GM23248 (cell line): ENCODE results near the gene MYO18B. TPM values are rescaled to one million over a fixed set of nuclear protein-coding genes. Genes with fewer than 3 reads are reported as not detected.

Source experiments
- DNase-seq: peaks from one replicate; pipeline ENCODE4 v3.0.0-alpha.2; 2015
- H2AFZ ChIP-seq: fragments of 200-600 bp; sonication (generic); 2 replicates; pipeline ENCODE4 v1.6.1; 2016; ENCODE audit warnings: antibody characterized with exemption
- H3F3A ChIP-seq: fragments of 200-600 bp; sonication (generic); 2 replicates; pipeline ENCODE4 v1.6.1; 2016; ENCODE audit warnings: mild to moderate bottlenecking, antibody characterized with exemption, mixed run types; ENCODE audit not compliant: insufficient read depth
- H3K27ac ChIP-seq: fragments of 200-600 bp; sonication (generic); 2 replicates; pipeline ENCODE4 v1.5.1; 2016; ENCODE audit warnings: mild to moderate bottlenecking
- H3K27me3 ChIP-seq: fragments of 200-600 bp; sonication (generic); replicated peaks from 2 replicates; pipeline ENCODE4 v1.6.1; 2016; ENCODE audit warnings: mild to moderate bottlenecking; ENCODE audit not compliant: insufficient read depth
- H3K36me3 ChIP-seq: fragments of 200-600 bp; sonication (generic); 2 replicates; pipeline ENCODE4 v1.6.1; 2016; ENCODE audit warnings: low read depth, mild to moderate bottlenecking
- H3K4me1 ChIP-seq: fragments of 200-600 bp; sonication (generic); 2 replicates; pipeline ENCODE4 v1.6.1; 2016; ENCODE audit warnings: mild to moderate bottlenecking; ENCODE audit not compliant: insufficient read depth
- H3K4me2 ChIP-seq: fragments of 200-600 bp; sonication (generic); one replicate; pipeline ENCODE4 v1.6.1; 2016; ENCODE audit warnings: mild to moderate bottlenecking; ENCODE audit not compliant: unreplicated experiment
- H3K4me3 ChIP-seq: fragments of 200-600 bp; sonication (generic); 2 replicates; pipeline ENCODE4 v1.5.1; 2016; ENCODE audit warnings: mild to moderate bottlenecking
- H3K79me2 ChIP-seq: fragments of 200-600 bp; sonication (generic); 2 replicates; pipeline ENCODE4 v1.6.1; 2016; ENCODE audit warnings: mild to moderate bottlenecking; ENCODE audit not compliant: insufficient read depth
- H3K9ac ChIP-seq: fragments of 200-600 bp; sonication (generic); 2 replicates; pipeline ENCODE4 v1.6.1; 2016; ENCODE audit warnings: mild to moderate bottlenecking
- H3K9me2 ChIP-seq: fragments of 200-600 bp; sonication (generic); 2 replicates; pipeline ENCODE4 v1.6.1; 2016; ENCODE audit warnings: mixed run types, mild to moderate bottlenecking, moderate library complexity; ENCODE audit not compliant: insufficient read depth
- H3K9me3 ChIP-seq: fragments of 200-600 bp; sonication (generic); one replicate; pipeline ENCODE4 v1.6.1; 2017; ENCODE audit warnings: low read depth
- H4K20me1 ChIP-seq: fragments of 200-600 bp; sonication (generic); 2 replicates; pipeline ENCODE4 v1.6.0; 2016; ENCODE audit not compliant: insufficient read depth
- EZH2 ChIP-seq: fragments of 200-600 bp; sonication (generic); IDR thresholded peaks from 2 replicates; pipeline ENCODE4 v1.6.1; 2018; ENCODE audit warnings: antibody characterized with exemption, mild to moderate bottlenecking; ENCODE audit not compliant: insufficient read depth, poor library complexity, severe bottlenecking
- EZH2phosphoT487 ChIP-seq: fragments of 200-600 bp; sonication (generic); IDR thresholded peaks from 2 replicates; pipeline ENCODE4 v1.6.1; 2018; ENCODE audit warnings: antibody characterized with exemption, moderate library complexity, mild to moderate bottlenecking, low read depth; ENCODE audit not compliant: insufficient read depth
- WGBS, 2 experiments: methylation state at CpG; one replicate each; pipeline ENCODE4 v1.1.6; 2015 to 2017; ENCODE audit warnings: low lambda C conversion rate in 2 of 2, low coverage in 1 of 2; ENCODE audit errors: missing lambda C conversion rate in 2 of 2; 5-methylcytosine and 5-hydroxymethylcytosine counted together
- in situ Hi-C: fragments of 300-500 bp; cut with MboI; formaldehyde crosslinking; loops from 2 replicates; pipeline ENCODE4 v1.15.0; 2020
- polyA plus RNA-seq: library from polyadenylated mRNA; unstranded; fragments of >200 nt; fragmentation: Nextera tagmentation; extraction: Ambion mirVana; gene quantifications from 2 replicates; pipeline ENCODE4 v1.2.1, GENCODE V29; 2016
- total RNA-seq: library from RNA; depleted of rRNA; stranded (reverse); fragments of >200 nt; shearing (Covaris generic); gene quantifications from 2 replicates; pipeline ENCODE4 v1.2.3, GENCODE V29; 2014

Gene MYO18B
- total and polyA plus RNA-seq, 2 experiments from 2014 or later = not detected

DNA sequence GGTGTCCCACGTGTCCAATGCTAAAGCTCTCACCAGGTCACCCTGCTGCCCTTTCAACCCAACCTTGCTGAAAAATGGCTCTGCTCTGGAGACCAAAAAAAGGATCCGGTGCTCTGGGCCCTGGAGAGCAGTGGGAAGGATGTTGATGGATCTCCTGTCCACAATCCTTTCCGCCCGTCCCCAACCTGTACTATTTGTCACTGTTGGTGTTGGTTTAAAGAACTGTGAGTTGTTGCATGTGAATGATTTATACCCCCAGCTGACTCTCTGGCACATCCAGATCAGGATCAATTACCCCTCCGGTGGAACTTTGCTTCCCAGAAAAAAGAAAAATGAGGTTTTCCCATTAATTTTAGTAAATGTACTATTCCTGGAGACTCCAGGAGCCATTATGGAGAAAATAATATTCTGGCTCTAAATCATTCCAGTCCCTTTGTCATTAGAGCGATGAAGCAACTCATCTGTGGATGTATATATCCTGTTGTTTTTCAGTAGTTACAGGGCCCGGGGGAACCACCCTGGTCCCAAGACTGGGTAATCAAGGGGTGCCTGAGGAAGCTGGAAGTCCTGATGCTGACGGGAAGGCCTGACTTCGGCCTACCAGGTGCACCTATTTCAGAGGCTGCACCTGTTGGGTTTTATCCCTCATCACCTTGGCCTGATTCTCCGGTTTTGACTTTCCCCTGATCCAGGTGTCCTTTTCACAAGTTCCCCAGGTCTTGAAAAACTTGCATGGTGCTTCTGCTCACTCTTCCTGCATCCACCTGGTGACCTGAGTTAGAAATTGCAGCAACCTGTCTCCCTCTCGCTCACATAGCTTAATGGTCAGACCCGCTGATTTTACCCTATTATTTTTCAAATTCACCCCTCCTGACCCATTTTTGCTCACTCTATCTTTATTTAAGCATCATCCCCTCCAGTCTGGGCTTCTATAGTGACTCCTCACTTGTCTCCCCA, 218.1 kb downstream of the MYO18B start:
- H3F3A ChIP-seq = no peaks in the 10 kb centered on the region
- no peak overlapping the region for H3K9ac ChIP-seq
- H3K27me3 ChIP-seq = no peaks in the 10 kb centered on the region
- no peaks in the 10 kb centered on the region for H3K79me2 ChIP-seq
- no peak overlapping the region for H3K4me2 ChIP-seq
- no peaks in the 10 kb centered on the region for H4K20me1 ChIP-seq
- no peak for TF ChIP-seq EZH2
- TF ChIP-seq EZH2phosphoT487 = no peak
- H3K9me2 ChIP-seq = no peaks in the 10 kb centered on the region
- WGBS, 2 experiments = 19 to 21% methylated on average over 12 of the region's 12 CpGs
- no peak overlapping the region for H3K27ac ChIP-seq
- no peaks in the 10 kb centered on the region for H3K4me1 ChIP-seq
- DNase-seq = no peak
- H3K9me3 ChIP-seq = no peaks in the 10 kb centered on the region
- no peak overlapping the region for H2AFZ ChIP-seq
- H3K36me3 ChIP-seq = no peaks in the 10 kb centered on the region
- H3K4me3 ChIP-seq = no peak overlapping the region
- in situ Hi-C loops = no loop called here

DNA sequence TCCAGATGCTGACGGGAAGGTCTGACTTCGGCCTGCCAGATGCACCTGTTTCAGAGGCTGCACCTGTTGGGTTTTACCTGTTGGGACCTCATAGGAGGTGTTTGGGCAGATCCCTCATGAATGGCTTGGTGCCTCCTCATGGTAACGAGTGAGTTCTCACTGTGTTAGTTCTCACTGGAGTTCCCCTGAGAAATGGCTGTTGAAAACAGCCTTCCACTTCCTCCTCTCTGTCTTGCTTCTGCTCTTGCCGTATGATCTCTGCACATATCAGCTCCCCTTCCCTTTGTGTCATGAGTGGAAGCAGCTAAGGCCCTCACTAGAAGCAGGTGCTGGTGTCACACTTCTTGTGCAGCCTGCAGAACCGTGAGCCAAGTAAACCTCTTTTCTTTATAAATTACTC, 219.7 kb downstream of the MYO18B start:
- Histone ChIP-seq H3K79me2 (no peaks in the 10 kb centered on the region), H3K27me3 (no peaks in the 10 kb centered on the region), H3K9ac (no peak overlapping the region), H3K4me2 (no peak overlapping the region), H4K20me1 (no peaks in the 10 kb centered on the region), H3K4me3 (no peak overlapping the region), H3K36me3 (no peaks in the 10 kb centered on the region), H3K9me3 (no peaks in the 10 kb centered on the region), H3K27ac (no peak overlapping the region), H2AFZ (no peak overlapping the region), H3F3A (no peaks in the 10 kb centered on the region), H3K4me1 (no peaks in the 10 kb centered on the region), H3K9me2 (no peaks in the 10 kb centered on the region)
- DNase-seq = no peak
- in situ Hi-C loops = no loop called here
- TF ChIP-seq EZH2phosphoT487 = no peak
- no peak for TF ChIP-seq EZH2
- WGBS, 2 experiments = 19% methylated on average over 5 of the region's 5 CpGs

DNA sequence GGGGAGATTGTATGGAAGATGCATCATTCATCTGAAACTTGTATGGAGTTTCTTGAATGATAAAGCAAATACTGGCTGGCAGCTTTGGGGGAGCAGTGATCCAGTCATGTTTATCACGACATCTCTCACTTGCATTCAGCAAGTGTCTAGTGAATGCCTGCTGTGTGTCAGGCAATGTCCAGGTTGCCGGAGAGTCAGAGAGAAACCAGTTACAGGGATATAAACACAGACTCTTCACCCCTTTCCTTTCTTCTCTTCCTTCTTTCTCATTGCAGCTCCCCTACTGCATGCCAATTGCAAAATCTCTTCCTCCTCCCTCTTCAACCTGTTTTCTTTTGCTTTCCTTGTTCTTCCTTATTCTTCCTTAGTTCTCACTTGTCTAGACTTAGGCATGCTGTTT, 220.7 kb downstream of the MYO18B start:
- WGBS, 2 experiments = 25 to 42% methylated on average over 2 of the region's 2 CpGs

DNA sequence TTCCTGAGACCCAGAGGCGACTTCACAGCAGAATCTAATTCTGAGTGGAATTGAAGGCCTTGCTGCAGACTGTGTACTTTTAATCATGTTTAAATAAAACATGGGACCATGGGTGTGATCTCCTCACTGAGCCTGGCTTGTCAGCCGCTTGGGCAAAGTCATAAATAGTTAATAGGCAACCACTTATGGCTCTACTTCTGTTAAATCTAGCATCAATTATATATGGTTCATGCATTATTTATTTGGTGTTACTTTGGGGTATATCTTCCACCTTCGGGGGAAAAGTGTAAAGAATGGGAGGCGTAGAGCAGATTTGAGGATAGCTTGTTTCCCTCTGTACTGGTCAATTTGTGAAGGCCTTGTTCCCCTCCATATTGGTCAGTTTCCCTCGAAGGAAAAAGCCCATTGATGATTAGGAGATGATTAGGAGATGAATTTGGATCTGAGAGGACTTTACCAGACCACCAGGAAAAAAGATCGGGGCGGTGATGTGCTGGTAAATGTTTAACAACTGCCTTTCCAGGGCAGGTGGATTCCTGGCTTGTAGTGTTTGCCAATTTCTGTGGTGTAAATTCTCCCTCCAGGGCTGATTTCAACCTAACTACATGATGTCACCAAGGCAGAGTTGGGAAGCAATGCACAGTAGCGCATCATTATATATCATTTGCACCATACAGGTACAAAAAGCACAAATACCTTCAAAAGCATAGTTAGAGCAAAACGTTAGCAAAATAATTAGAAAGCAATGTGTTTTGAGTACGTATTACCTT, 223.2 kb downstream of the MYO18B start:
- H3K79me2 ChIP-seq = no peaks in the 10 kb centered on the region
- H3K27me3 ChIP-seq = no peaks in the 10 kb centered on the region
- no peaks in the 10 kb centered on the region for H3K4me1 ChIP-seq
- no peak overlapping the region for H3K4me3 ChIP-seq
- in situ Hi-C loops = no loop called here
- no peaks in the 10 kb centered on the region for H3K9me2 ChIP-seq
- no peak for TF ChIP-seq EZH2
- no peak for TF ChIP-seq EZH2phosphoT487
- H3F3A ChIP-seq = no peaks in the 10 kb centered on the region
- no peak overlapping the region for H3K9ac ChIP-seq
- DNase-seq = no peak
- no peaks in the 10 kb centered on the region for H3K36me3 ChIP-seq
- H3K4me2 ChIP-seq = no peak overlapping the region
- H3K27ac ChIP-seq = no peak overlapping the region
- no peaks in the 10 kb centered on the region for H3K9me3 ChIP-seq
- no peak overlapping the region for H2AFZ ChIP-seq
- H4K20me1 ChIP-seq = no peaks in the 10 kb centered on the region
- WGBS, 2 experiments = 28 to 34% methylated on average over 10 of the region's 10 CpGs

More for the DNA sequence above, 220.7 kb downstream of the MYO18B start:
- no peak overlapping the region for H2AFZ ChIP-seq
- no peak overlapping the region for H3K27ac ChIP-seq
- H3K9ac ChIP-seq = no peak overlapping the region
- no peak for DNase-seq
- no peaks in the 10 kb centered on the region for H3K79me2 ChIP-seq
- no peak overlapping the region for H3K4me2 ChIP-seq
- no peaks in the 10 kb centered on the region for H3K36me3 ChIP-seq
- no peaks in the 10 kb centered on the region for H3F3A ChIP-seq
- H3K4me3 ChIP-seq = no peak overlapping the region
- no peaks in the 10 kb centered on the region for H3K9me2 ChIP-seq
- H3K9me3 ChIP-seq = no peaks in the 10 kb centered on the region
- in situ Hi-C loops = no loop called here
- H3K4me1 ChIP-seq = no peaks in the 10 kb centered on the region
- H3K27me3 ChIP-seq = no peaks in the 10 kb centered on the region
- TF ChIP-seq EZH2 (no peak), EZH2phosphoT487 (no peak)
- H4K20me1 ChIP-seq = no peaks in the 10 kb centered on the region
